ENCODE data around the gene ABLIM2. TPM values are rescaled to one million over a fixed set of nuclear protein-coding genes. Genes with fewer than 3 reads are reported as not detected.

ABLIM2 gene
- total and polyA plus RNA-seq, 2 of the 13 experiments (the other 11 are each of a cell fraction or from before 2014, with no cell fraction given) = 0.20 to 0.37 TPM

DNA sequence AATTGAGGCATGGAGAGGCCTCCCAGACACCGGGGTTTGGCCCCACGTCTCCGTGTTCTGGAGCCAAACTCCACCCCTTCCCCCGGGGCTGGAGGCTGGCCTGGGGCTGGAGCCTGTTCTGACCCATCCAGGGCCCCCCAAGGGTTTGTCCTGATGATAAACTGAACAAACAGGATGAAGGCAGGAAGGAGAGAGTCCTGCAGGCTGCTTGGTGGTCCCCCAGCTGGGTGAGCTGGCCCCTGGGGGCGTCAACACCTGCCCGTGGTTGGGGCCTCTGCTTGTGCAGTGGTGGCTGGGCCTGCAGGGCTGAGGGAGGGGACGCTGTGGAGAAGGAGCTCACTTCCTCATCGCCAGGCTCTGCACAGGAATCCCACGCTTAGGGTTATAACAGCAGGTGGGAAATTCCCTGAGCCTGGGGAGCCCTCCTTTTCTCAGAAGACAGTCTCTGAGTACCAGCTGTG, 42.7 kb upstream of the ABLIM2 start (continued):
- TF ChIP-seq THAP9 (CRISPR knock-in tag; IDR thresholded peaks at IDR 0.05; ENCODE audit: borderline replicate concordance) (no peak), SRSF1 (optimal IDR thresholded peaks at IDR 0.05; ENCODE audit: low read depth, low read length) (no peak), BCL6 (CRISPR knock-in tag; IDR thresholded peaks at IDR 0.05) (no peak), CHCHD3 (CRISPR knock-in tag; IDR thresholded peaks at IDR 0.05) (no peak), ZMYM3 (CRISPR knock-in tag; IDR thresholded peaks at IDR 0.05) (no peak), ZNF350 (CRISPR knock-in tag; IDR thresholded peaks at IDR 0.05; ENCODE audit: borderline replicate concordance, low read depth) (no peak; the same call in 1 of the 2 replicates), ZNF331 (CRISPR knock-in tag; IDR thresholded peaks at IDR 0.05) (no peak), TCF7 (IDR thresholded peaks at IDR 0.05; ENCODE audit: low read depth) (no peak), DPF2 (CRISPR knock-in tag; IDR thresholded peaks at IDR 0.05; ENCODE audit: borderline replicate concordance, low read depth) (0 out of 2 replicates have a peak, but pooled peaks have one; percentile 26), ZNF383 (CRISPR knock-in tag; IDR thresholded peaks at IDR 0.05; ENCODE audit: borderline replicate concordance) (no peak), KAT2B (IDR thresholded peaks at IDR 0.05; ENCODE audit: borderline replicate concordance, low read depth, low read length) (no peak), ZNF879 (CRISPR knock-in tag; IDR thresholded peaks at IDR 0.05) (no peak), YY1 (IDR thresholded peaks at IDR 0.05; ENCODE audit: insufficient read depth, insufficient replicate concordance, low read depth, low read length) (no peak), KDM2A (CRISPR knock-in tag; IDR thresholded peaks at IDR 0.05; ENCODE audit: borderline replicate concordance, low read depth) (0 out of 2 replicates have a peak, but pooled peaks have one; percentile 4), NCOA5 (CRISPR knock-in tag; IDR thresholded peaks at IDR 0.05) (no peak)
- TF ChIP-seq, protein P1, sequence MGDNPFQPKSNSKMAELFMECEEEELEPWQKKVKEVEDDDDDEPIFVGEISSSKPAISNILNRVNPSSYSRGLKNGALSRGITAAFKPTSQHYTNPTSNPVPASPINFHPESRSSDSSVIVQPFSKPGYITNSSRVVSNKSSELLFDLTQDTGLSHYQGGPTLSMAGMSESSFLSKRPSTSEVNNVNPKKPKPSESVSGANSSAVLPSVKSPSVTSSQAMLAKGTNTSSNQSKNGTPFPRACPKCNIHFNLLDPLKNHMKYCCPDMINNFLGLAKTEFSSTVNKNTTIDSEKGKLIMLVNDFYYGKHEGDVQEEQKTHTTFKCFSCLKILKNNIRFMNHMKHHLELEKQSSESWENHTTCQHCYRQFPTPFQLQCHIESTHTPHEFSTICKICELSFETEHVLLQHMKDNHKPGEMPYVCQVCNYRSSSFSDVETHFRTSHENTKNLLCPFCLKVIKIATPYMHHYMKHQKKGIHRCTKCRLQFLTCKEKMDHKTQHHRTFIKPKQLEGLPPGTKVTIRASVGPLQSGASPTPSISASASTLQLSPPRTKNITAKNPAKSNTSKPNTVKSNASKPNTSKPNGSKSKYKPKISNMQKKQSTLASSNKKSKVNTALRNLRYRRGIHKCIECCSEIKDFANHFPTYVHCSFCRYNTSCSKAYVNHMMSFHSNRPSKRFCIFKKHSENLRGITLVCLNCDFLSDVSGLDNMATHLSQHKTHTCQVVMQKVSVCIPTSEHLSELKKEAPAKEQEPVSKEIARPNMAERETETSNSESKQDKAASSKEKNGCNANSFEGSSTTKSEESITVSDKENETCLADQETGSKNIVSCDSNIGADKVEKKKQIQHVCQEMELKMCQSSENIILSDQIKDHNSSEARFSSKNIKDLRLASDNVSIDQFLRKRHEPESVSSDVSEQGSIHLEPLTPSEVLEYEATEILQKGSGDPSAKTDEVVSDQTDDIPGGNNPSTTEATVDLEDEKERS (CRISPR knock-in tag; IDR thresholded peaks at IDR 0.05) = no peak
- TF ChIP-seq, protein P2, sequence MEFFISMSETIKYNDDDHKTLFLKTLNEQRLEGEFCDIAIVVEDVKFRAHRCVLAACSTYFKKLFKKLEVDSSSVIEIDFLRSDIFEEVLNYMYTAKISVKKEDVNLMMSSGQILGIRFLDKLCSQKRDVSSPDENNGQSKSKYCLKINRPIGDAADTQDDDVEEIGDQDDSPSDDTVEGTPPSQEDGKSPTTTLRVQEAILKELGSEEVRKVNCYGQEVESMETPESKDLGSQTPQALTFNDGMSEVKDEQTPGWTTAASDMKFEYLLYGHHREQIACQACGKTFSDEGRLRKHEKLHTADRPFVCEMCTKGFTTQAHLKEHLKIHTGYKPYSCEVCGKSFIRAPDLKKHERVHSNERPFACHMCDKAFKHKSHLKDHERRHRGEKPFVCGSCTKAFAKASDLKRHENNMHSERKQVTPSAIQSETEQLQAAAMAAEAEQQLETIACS (CRISPR knock-in tag; IDR thresholded peaks at IDR 0.05) = no peak
- TF ChIP-seq, protein P3, sequence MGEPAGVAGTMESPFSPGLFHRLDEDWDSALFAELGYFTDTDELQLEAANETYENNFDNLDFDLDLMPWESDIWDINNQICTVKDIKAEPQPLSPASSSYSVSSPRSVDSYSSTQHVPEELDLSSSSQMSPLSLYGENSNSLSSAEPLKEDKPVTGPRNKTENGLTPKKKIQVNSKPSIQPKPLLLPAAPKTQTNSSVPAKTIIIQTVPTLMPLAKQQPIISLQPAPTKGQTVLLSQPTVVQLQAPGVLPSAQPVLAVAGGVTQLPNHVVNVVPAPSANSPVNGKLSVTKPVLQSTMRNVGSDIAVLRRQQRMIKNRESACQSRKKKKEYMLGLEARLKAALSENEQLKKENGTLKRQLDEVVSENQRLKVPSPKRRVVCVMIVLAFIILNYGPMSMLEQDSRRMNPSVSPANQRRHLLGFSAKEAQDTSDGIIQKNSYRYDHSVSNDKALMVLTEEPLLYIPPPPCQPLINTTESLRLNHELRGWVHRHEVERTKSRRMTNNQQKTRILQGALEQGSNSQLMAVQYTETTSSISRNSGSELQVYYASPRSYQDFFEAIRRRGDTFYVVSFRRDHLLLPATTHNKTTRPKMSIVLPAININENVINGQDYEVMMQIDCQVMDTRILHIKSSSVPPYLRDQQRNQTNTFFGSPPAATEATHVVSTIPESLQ (CRISPR knock-in tag; conservative IDR thresholded peaks at IDR 0.05) = no peak
- TF ChIP-seq, protein P4, sequence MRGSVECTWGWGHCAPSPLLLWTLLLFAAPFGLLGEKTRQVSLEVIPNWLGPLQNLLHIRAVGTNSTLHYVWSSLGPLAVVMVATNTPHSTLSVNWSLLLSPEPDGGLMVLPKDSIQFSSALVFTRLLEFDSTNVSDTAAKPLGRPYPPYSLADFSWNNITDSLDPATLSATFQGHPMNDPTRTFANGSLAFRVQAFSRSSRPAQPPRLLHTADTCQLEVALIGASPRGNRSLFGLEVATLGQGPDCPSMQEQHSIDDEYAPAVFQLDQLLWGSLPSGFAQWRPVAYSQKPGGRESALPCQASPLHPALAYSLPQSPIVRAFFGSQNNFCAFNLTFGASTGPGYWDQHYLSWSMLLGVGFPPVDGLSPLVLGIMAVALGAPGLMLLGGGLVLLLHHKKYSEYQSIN (CRISPR knock-in tag; IDR thresholded peaks at IDR 0.05; ENCODE audit: borderline replicate concordance) = no peak
- TF ChIP-seq, protein P5, sequence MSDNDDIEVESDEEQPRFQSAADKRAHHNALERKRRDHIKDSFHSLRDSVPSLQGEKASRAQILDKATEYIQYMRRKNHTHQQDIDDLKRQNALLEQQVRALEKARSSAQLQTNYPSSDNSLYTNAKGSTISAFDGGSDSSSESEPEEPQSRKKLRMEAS (IDR thresholded peaks at IDR 0.05) = no peak

Data from HepG2 (cell line).